ENCODE results near the gene ANKRD33.

The ANKRD33 gene

GRCh38 chr12:51860986-51861385, 26.9 kb upstream of the ANKRD33 start:
- H3K4me3 ChIP-seq (ENCODE audit: severe bottlenecking), result no peak overlapping the region
- TF ChIP-seq CTCF (IDR thresholded peaks at IDR 0.05; ENCODE audit: poor library complexity, severe bottlenecking), result no peak
- H3K27ac ChIP-seq (ENCODE audit: poor library complexity, severe bottlenecking), result no peak overlapping the region
- ATAC-seq (ENCODE audit: low read depth) (no peak), DNase-seq (ENCODE audit: low spot score) (no peak)
- no peaks in the 10 kb centered on the region for H3K4me1 ChIP-seq (ENCODE audit: insufficient read depth, poor library complexity, severe bottlenecking)
- H3K9me3 ChIP-seq (ENCODE audit: severe bottlenecking), result no peaks in the 10 kb centered on the region
- peaks cover 23% of the 10 kb centered on the region for H3K27me3 ChIP-seq (ENCODE audit: insufficient read depth, poor library complexity, severe bottlenecking)
- H3K36me3 ChIP-seq (ENCODE audit: low read depth), result no peaks in the 10 kb centered on the region

GRCh38 chr12:51862947-51863346, 25.0 kb upstream of the ANKRD33 start:
- Histone ChIP-seq H3K27me3 (ENCODE audit: insufficient read depth, poor library complexity, severe bottlenecking) (peaks cover 20% of the 10 kb centered on the region), H3K27ac (ENCODE audit: poor library complexity, severe bottlenecking) (no peak overlapping the region), H3K9me3 (ENCODE audit: severe bottlenecking) (no peaks in the 10 kb centered on the region), H3K4me1 (ENCODE audit: insufficient read depth, poor library complexity, severe bottlenecking) (no peaks in the 10 kb centered on the region), H3K36me3 (ENCODE audit: low read depth) (no peaks in the 10 kb centered on the region), H3K4me3 (ENCODE audit: severe bottlenecking) (no peak overlapping the region)
- no peak for ATAC-seq (ENCODE audit: low read depth)
- no peak for TF ChIP-seq CTCF (IDR thresholded peaks at IDR 0.05; ENCODE audit: poor library complexity, severe bottlenecking)
- DNase-seq (ENCODE audit: low spot score), result no peak

GRCh38 chr12:51863363-51863932, 24.5 kb upstream of the ANKRD33 start:
- no peak overlapping the region for H3K27ac ChIP-seq (ENCODE audit: poor library complexity, severe bottlenecking)
- no peak overlapping the region for H3K4me3 ChIP-seq (ENCODE audit: severe bottlenecking)
- no peaks in the 10 kb centered on the region for H3K9me3 ChIP-seq (ENCODE audit: severe bottlenecking)
- H3K36me3 ChIP-seq (ENCODE audit: low read depth), result no peaks in the 10 kb centered on the region
- H3K27me3 ChIP-seq (ENCODE audit: insufficient read depth, poor library complexity, severe bottlenecking), result peaks cover 21% of the 10 kb centered on the region
- no peak for DNase-seq (ENCODE audit: low spot score)
- ATAC-seq (ENCODE audit: low read depth), result no peak
- TF ChIP-seq CTCF (IDR thresholded peaks at IDR 0.05; ENCODE audit: poor library complexity, severe bottlenecking), result no peak
- H3K4me1 ChIP-seq (ENCODE audit: insufficient read depth, poor library complexity, severe bottlenecking), result no peaks in the 10 kb centered on the region

GRCh38 chr12:51863933-51864832, 23.7 kb upstream of the ANKRD33 start:
- Histone ChIP-seq H3K27ac (ENCODE audit: poor library complexity, severe bottlenecking) (no peak overlapping the region), H3K4me1 (ENCODE audit: insufficient read depth, poor library complexity, severe bottlenecking) (no peaks in the 10 kb centered on the region), H3K9me3 (ENCODE audit: severe bottlenecking) (no peaks in the 10 kb centered on the region), H3K27me3 (ENCODE audit: insufficient read depth, poor library complexity, severe bottlenecking) (peaks cover 29% of the 10 kb centered on the region), H3K4me3 (ENCODE audit: severe bottlenecking) (no peak overlapping the region), H3K36me3 (ENCODE audit: low read depth) (no peaks in the 10 kb centered on the region)
- ATAC-seq (ENCODE audit: low read depth) (peak; percentile 26; the same call in 1 of the 3 replicates), DNase-seq (ENCODE audit: low spot score) (no peak)
- TF ChIP-seq CTCF (IDR thresholded peaks at IDR 0.05; ENCODE audit: poor library complexity, severe bottlenecking), result no peak
